Measurements from ENCODE around the gene GNG13. TPM values are rescaled to one million over a fixed set of nuclear protein-coding genes. Genes with fewer than 3 reads are reported as not detected.

Gene GNG13
- total RNA-seq, 2 donors from 2014 or later: not detected

DNA sequence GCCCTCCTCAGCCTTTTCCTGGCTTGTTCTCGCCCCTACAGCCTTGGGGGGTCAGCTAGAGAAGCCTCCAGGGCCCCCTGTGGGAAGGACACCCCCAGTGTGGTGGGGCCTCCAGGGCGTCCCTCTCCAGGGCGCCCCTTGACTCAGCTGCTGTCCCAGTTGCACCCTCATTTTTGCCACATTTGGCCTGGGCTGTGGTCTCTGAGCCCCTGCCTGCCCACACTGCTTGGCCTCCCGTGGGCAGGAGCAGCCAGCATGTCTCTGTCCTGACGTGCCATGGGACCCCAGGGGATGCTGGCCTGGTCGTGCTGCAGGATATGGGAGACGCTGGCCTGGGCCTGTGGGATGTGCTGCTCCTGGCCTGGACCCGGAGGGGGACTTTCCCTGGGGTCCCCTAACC is 7.1 kb downstream of the GNG13 start:
- DNase-seq (no peak), ATAC-seq (no peak)
- no peak overlapping the region for H3K4me3 ChIP-seq
- no peaks in the 10 kb centered on the region for H3K27me3 ChIP-seq
- H3K36me3 ChIP-seq (replicated peaks in 1 of 2; ENCODE audit: insufficient read depth in 1 of 2, low read depth in 2 of 2): no peaks in the 10 kb centered on the region
- H3K9me3 ChIP-seq: no peaks in the 10 kb centered on the region
- H3K27ac ChIP-seq: no peak overlapping the region
- intact Hi-C loops (cut with DNase I): no loop called here
- 90% methylated on average over 8 of the region's 8 CpGs; no CpG with 5 or more reads in 1 of the 2 donors for WGBS, 2 donors
- TF ChIP-seq, protein P1, sequence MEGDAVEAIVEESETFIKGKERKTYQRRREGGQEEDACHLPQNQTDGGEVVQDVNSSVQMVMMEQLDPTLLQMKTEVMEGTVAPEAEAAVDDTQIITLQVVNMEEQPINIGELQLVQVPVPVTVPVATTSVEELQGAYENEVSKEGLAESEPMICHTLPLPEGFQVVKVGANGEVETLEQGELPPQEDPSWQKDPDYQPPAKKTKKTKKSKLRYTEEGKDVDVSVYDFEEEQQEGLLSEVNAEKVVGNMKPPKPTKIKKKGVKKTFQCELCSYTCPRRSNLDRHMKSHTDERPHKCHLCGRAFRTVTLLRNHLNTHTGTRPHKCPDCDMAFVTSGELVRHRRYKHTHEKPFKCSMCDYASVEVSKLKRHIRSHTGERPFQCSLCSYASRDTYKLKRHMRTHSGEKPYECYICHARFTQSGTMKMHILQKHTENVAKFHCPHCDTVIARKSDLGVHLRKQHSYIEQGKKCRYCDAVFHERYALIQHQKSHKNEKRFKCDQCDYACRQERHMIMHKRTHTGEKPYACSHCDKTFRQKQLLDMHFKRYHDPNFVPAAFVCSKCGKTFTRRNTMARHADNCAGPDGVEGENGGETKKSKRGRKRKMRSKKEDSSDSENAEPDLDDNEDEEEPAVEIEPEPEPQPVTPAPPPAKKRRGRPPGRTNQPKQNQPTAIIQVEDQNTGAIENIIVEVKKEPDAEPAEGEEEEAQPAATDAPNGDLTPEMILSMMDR (IDR thresholded peaks at IDR 0.05): no peak
- no peak for TF ChIP-seq POLR2A (IDR thresholded peaks at IDR 0.05)
- H3K4me1 ChIP-seq: peaks cover 8% of the 10 kb centered on the region

GRCh38 chr16:792221-792995 is 8.1 kb downstream of the GNG13 start:
- ATAC-seq (no peak), DNase-seq (no peak)
- TF ChIP-seq, protein P1 (IDR thresholded peaks at IDR 0.05): no peak
- Histone ChIP-seq H3K4me1 (peaks cover 12% of the 10 kb centered on the region), H3K27ac (no peak overlapping the region), H3K27me3 (no peaks in the 10 kb centered on the region), H3K9me3 (no peaks in the 10 kb centered on the region), H3K36me3 (replicated peaks in 1 of 2; ENCODE audit: insufficient read depth in 1 of 2, low read depth in 2 of 2) (no peaks in the 10 kb centered on the region), H3K4me3 (no peak overlapping the region)
- WGBS, 2 donors: 80 to 91% methylated on average over 2 to 43 of the region's 46 CpGs
- intact Hi-C loops (cut with DNase I): no loop called here

GRCh38 chr16:791131-791530 is 9.4 kb downstream of the GNG13 start:
- intact Hi-C loops (cut with DNase I): no loop called here
- Histone ChIP-seq H3K4me3 (no peak overlapping the region), H3K27ac (no peak overlapping the region), H3K4me1 (peaks cover 20% of the 10 kb centered on the region), H3K9me3 (no peaks in the 10 kb centered on the region), H3K27me3 (no peaks in the 10 kb centered on the region), H3K36me3 (replicated peaks in 1 of 2; ENCODE audit: insufficient read depth in 1 of 2, low read depth in 2 of 2) (no peaks in the 10 kb centered on the region)
- TF ChIP-seq, protein P1 (IDR thresholded peaks at IDR 0.05): no peak
- no peak for TF ChIP-seq POLR2A (IDR thresholded peaks at IDR 0.05)
- WGBS, 2 donors: 95 to 96% methylated on average over 5 to 7 of the region's 23 CpGs
- DNase-seq (no peak), ATAC-seq (no peak)

DNA sequence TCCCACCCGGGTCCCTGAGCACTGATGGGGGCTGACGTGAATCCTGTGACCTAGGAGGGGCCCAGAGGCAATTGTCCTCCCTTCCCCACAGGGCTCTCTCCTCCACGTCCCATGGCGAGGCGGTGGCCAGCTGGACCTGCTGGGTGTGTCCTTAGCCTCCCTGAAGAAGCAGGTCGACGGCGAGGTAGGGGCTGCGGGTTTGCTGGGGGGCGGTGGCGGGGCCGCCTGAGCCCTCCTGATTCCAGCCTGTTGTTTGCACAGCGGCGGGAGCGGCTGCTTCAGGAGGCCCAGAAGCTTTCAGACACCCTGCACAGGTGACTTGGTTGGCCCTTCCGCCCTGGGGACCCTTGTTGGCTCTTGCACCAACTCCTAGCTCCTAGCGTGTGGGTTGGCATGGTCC is 10.4 kb downstream of the GNG13 start:
- 83 to 87% methylated on average over 2 to 17 of the region's 17 CpGs for WGBS, 2 donors
- no peaks in the 10 kb centered on the region for H3K9me3 ChIP-seq

More for the DNA sequence above, 10.4 kb downstream of the GNG13 start:
- ATAC-seq (no peak), DNase-seq (no peak)
- intact Hi-C loops (cut with DNase I): no loop called here
- no peaks in the 10 kb centered on the region for H3K36me3 ChIP-seq (replicated peaks in 1 of 2; ENCODE audit: insufficient read depth in 1 of 2, low read depth in 2 of 2)
- no peak overlapping the region for H3K4me3 ChIP-seq
- no peak for TF ChIP-seq POLR2A (IDR thresholded peaks at IDR 0.05)
- TF ChIP-seq, protein P1 (IDR thresholded peaks at IDR 0.05): no peak
- no peak overlapping the region for H3K27ac ChIP-seq
- peaks cover 20% of the 10 kb centered on the region for H3K4me1 ChIP-seq
- H3K27me3 ChIP-seq: no peaks in the 10 kb centered on the region

All from body of pancreas (tissue), 4 donors.